ENCODE data around the gene KLK10.

The KLK10 gene

GRCh38 chr19:51019544-51019925, at the start of gene KLK10:
TSS of gene KLK10 (minus strand) at chr19:51019709. CDS start at chr19:51019130, 579 bp downstream.
- no peak for DNase-seq (ENCODE audit: low read depth in 2 of 2)

GRCh38 chr19:51066393-51067186, 47.1 kb upstream of the KLK10 start:
- no peak for DNase-seq (ENCODE audit: low read depth in 2 of 2)

- DNase-seq (ENCODE audit: low read depth in 2 of 2), result no peak
These were observed 45.9 kb upstream of the KLK10 start for GRCh38 chr19:51065221-51065960.

GRCh38 chr19:51064534-51065220, 45.2 kb upstream of the KLK10 start, which contains the start of gene KLK13:
TSS of gene KLK13 (minus strand) at chr19:51065092. CDS start at chr19:51065067, 25 bp downstream.
- DNase-seq (ENCODE audit: low read depth in 2 of 2), result no peak

- no peak for DNase-seq (ENCODE audit: low read depth in 2 of 2)
These were observed 44.2 kb upstream of the KLK10 start for GRCh38 chr19:51063664-51064063.

GRCh38 chr19:51060973-51061372, 41.5 kb upstream of the KLK10 start:
- DNase-seq (ENCODE audit: low read depth in 2 of 2), result no peak

GRCh38 chr19:51060336-51060735, 40.8 kb upstream of the KLK10 start:
- DNase-seq (ENCODE audit: low read depth in 2 of 2), result no peak

- no peak for DNase-seq (ENCODE audit: low read depth in 2 of 2)
These were observed 40.2 kb upstream of the KLK10 start for GRCh38 chr19:51059715-51060114.

- DNase-seq (ENCODE audit: low read depth in 2 of 2), result no peak
These were observed 36.4 kb upstream of the KLK10 start for GRCh38 chr19:51055866-51056265.

GRCh38 chr19:51047031-51047335, 27.5 kb upstream of the KLK10 start:
- DNase-seq (ENCODE audit: low read depth in 2 of 2), result no peak

- DNase-seq (ENCODE audit: low read depth in 2 of 2), result no peak
These were observed 24.8 kb upstream of the KLK10 start for GRCh38 chr19:51044327-51044726.

- DNase-seq (ENCODE audit: low read depth in 2 of 2), result no peak
These were observed 24.0 kb upstream of the KLK10 start for GRCh38 chr19:51043497-51043896.

GRCh38 chr19:51040151-51040550, 20.6 kb upstream of the KLK10 start:
- DNase-seq (ENCODE audit: low read depth in 2 of 2), result no peak

GRCh38 chr19:51036519-51036918, 17.0 kb upstream of the KLK10 start:
- no peak for DNase-seq (ENCODE audit: low read depth in 2 of 2)

- no peak for DNase-seq (ENCODE audit: low read depth in 2 of 2)
These were observed 15.2 kb upstream of the KLK10 start, which contains the start of gene KLK12 for GRCh38 chr19:51034704-51035103. TSS of gene KLK12 (minus strand) at chr19:51035002. CDS start at chr19:51034621, 381 bp downstream.

GRCh38 chr19:51031880-51032225, 12.3 kb upstream of the KLK10 start:
- DNase-seq (ENCODE audit: low read depth in 2 of 2), result no peak

GRCh38 chr19:51031220-51031879, 11.8 kb upstream of the KLK10 start:
- no peak for DNase-seq (ENCODE audit: low read depth in 2 of 2)

- no peak for DNase-seq (ENCODE audit: low read depth in 2 of 2)
These were observed 11.1 kb upstream of the KLK10 start for GRCh38 chr19:51030631-51031030.

- no peak for DNase-seq (ENCODE audit: low read depth in 2 of 2)
These were observed 10.2 kb upstream of the KLK10 start for GRCh38 chr19:51029718-51030117.

- no peak for DNase-seq (ENCODE audit: low read depth in 2 of 2)
These were observed 8.4 kb upstream of the KLK10 start for GRCh38 chr19:51027873-51028272.

- DNase-seq (ENCODE audit: low read depth in 2 of 2), result no peak
These were observed 7.8 kb upstream of the KLK10 start for GRCh38 chr19:51027126-51027806.

- no peak for DNase-seq (ENCODE audit: low read depth in 2 of 2)
These were observed 7.0 kb upstream of the KLK10 start, which contains the start of gene KLK11 for GRCh38 chr19:51026554-51026831. TSS of gene KLK11 (minus strand) at chr19:51026616. CDS start at chr19:51025631, 985 bp downstream.
